AG20443 (cell line): ENCODE measurements around the gene SCAMP3.
A peak's percentile ranks its signal among the peaks of the same experiment; 100 is the strongest.
"Not testable (repeated sequence)": the region's sequence is repeated elsewhere in the genome, so short reads cannot be mapped to it uniquely, and the experiment has no call there.

Source experiments
- DNase-seq: peaks from one replicate; pipeline ENCODE4 v3.0.0; 2012; ENCODE audit warnings: low spot score, mixed read lengths

The SCAMP3 gene

GRCh38 chr1:155227261-155228095, 34.7 kb downstream of the SCAMP3 start:
- DNase-seq: peak; percentile 99

GRCh38 chr1:155226910-155227260, 35.3 kb downstream of the SCAMP3 start:
- peak; percentile 52 for DNase-seq

GRCh38 chr1:155226188-155226909, 35.8 kb downstream of the SCAMP3 start:
- DNase-seq: peak; percentile 60

- DNase-seq: not testable (repeated sequence)
Measured at GRCh38 chr1:155225404-155225759, 36.8 kb downstream of the SCAMP3 start.

- no peak for DNase-seq
Measured at GRCh38 chr1:155223047-155223446, 39.1 kb downstream of the SCAMP3 start.

- not testable (repeated sequence) for DNase-seq
Measured at GRCh38 chr1:155220211-155220965, 41.8 kb downstream of the SCAMP3 start.

GRCh38 chr1:155219592-155220031, 42.5 kb downstream of the SCAMP3 start:
- DNase-seq: no peak

- peak; percentile 52 for DNase-seq
Measured at GRCh38 chr1:155218854-155219591, 43.1 kb downstream of the SCAMP3 start.

GRCh38 chr1:155214702-155215101, 47.5 kb downstream of the SCAMP3 start:
- not testable (repeated sequence) for DNase-seq

GRCh38 chr1:155212051-155212440, 50.1 kb downstream of the SCAMP3 start:
- not testable (repeated sequence) for DNase-seq

- not testable (repeated sequence) for DNase-seq
Measured at GRCh38 chr1:155211381-155212050, 50.6 kb downstream of the SCAMP3 start.

GRCh38 chr1:155210314-155211104, 51.7 kb downstream of the SCAMP3 start:
- DNase-seq: no peak

- DNase-seq: peak; percentile 3
Measured at GRCh38 chr1:155209312-155209721, 52.8 kb downstream of the SCAMP3 start.

GRCh38 chr1:155208541-155209311, 53.4 kb downstream of the SCAMP3 start, which contains the start of gene MTX1:
MTX1 (plus strand) TSS chr1:155208695; CDS start chr1:155208805, 110 bp downstream.
- peak; percentile 94 for DNase-seq

- DNase-seq: peak; percentile 49
Measured at GRCh38 chr1:155207806-155208540, 54.2 kb downstream of the SCAMP3 start, which contains the start of gene THBS3. THBS3 (minus strand) TSS chr1:155207897; CDS start chr1:155207876, 21 bp downstream.

GRCh38 chr1:155206891-155207805, 55.0 kb downstream of the SCAMP3 start:
- DNase-seq: peak; percentile 73
